ENCODE data around the gene KATNB1.

The KATNB1 gene

DNA sequence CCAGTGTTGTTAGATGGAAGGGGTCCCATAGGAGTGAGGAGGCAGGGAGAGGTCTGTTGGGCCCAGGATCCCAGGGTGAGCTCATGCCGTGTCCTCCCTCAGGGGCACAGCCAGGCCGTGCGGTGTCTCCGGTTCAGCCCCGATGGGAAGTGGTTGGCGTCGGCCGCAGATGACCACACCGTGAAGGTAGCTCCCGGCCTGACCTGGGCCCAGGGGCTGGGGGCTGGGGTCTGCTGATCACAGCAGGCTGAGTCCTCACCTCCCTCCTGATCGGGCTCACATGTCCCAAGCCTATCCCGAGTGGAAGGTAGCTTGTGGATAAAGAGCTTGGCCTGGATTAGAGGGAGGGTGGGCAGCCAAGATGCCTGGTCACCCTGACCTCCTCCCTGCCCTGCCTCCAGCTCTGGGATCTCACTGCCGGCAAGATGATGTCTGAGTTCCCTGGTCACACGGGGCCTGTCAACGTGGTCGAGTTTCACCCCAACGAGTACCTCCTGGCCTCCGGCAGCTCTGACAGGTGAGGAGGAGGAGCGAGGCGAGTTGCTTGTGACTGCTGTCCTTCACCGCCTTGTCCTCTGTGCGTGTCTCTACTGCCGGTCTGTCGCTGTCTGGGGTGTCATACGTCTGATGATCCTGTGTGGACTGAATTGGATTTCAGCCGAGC is 16.1 kb downstream of the KATNB1 start:
- H4K5ac ChIP-seq (ENCODE audit: low read length) = no peak overlapping the region
- H3K79me1 ChIP-seq (ENCODE audit: low read length) = no peaks in the 10 kb centered on the region
- no peak overlapping the region for H4K8ac ChIP-seq (ENCODE audit: low read depth, low read length)
- no peak overlapping the region for H2BK15ac ChIP-seq (replicated peaks; ENCODE audit: low read depth)
- no peak overlapping the region for H3K18ac ChIP-seq (ENCODE audit: low read length)
- WGBS (ENCODE audit: extremely low coverage, insufficient coverage, low lambda C conversion rate) = no CpG with 5 or more reads among the region's 26 CpGs
- no peak overlapping the region for H2BK120ac ChIP-seq (ENCODE audit: low read depth, low read length)
- no peaks in the 10 kb centered on the region for H3K27me3 ChIP-seq (ENCODE audit: insufficient read depth, low read length, poor library complexity)
- no peak overlapping the region for H3K4me3 ChIP-seq (ENCODE audit: low read length)
- H3K23ac ChIP-seq (ENCODE audit: low read length) = no peak overlapping the region
- DNase-seq = no peak
- no peak overlapping the region for H3K27ac ChIP-seq (ENCODE audit: low read depth, low read length)
- H3K4me2 ChIP-seq (ENCODE audit: low read length) = no peak overlapping the region
- H3K4me1 ChIP-seq (ENCODE audit: control insufficient read depth, low read depth, low read length) = no peaks in the 10 kb centered on the region
- no peak overlapping the region for H3K9ac ChIP-seq (ENCODE audit: low read length)
- peaks cover 2% of the 10 kb centered on the region for H3K36me3 ChIP-seq (ENCODE audit: control insufficient read depth, insufficient read depth, low read length)
- H2BK5ac ChIP-seq (ENCODE audit: low read length) = no peak overlapping the region
- H2AK5ac ChIP-seq (ENCODE audit: low read length) = no peak overlapping the region
- H3K4ac ChIP-seq (ENCODE audit: low read depth, low read length) = no peak overlapping the region
- H3K56ac ChIP-seq (ENCODE audit: low read length) = no peak overlapping the region
- no peaks in the 10 kb centered on the region for H3K79me2 ChIP-seq (ENCODE audit: control insufficient read depth, insufficient read depth, low read length)

DNA sequence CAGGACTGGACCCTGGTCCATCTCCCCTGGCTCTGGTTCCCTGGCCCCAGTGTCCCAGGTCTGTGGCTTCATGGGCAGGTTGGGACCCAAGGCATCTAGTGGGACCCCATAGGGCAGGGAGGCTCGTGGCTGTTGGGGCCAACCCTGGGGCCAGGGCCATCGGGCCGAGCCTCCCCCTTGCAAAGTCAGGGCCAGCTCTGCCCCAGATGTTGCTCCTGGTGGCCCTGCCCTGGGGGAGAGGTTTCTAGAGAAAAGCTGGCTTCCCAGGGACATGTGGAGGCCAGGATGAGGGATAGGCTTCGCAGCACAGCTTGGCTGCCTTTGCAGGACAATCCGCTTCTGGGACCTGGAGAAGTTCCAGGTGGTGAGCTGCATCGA is 16.6 kb downstream of the KATNB1 start:
- Histone ChIP-seq H3K9ac (ENCODE audit: low read length) (no peak overlapping the region), H4K8ac (ENCODE audit: low read depth, low read length) (no peak overlapping the region), H2BK120ac (ENCODE audit: low read depth, low read length) (no peak overlapping the region), H2BK15ac (replicated peaks; ENCODE audit: low read depth) (no peak overlapping the region), H3K27ac (ENCODE audit: low read depth, low read length) (no peak overlapping the region), H3K4ac (ENCODE audit: low read depth, low read length) (no peak overlapping the region), H2AK5ac (ENCODE audit: low read length) (no peak overlapping the region), H4K5ac (ENCODE audit: low read length) (no peak overlapping the region), H3K4me2 (ENCODE audit: low read length) (no peak overlapping the region), H3K36me3 (ENCODE audit: control insufficient read depth, insufficient read depth, low read length) (peaks cover 2% of the 10 kb centered on the region), H3K27me3 (ENCODE audit: insufficient read depth, low read length, poor library complexity) (no peaks in the 10 kb centered on the region), H3K18ac (ENCODE audit: low read length) (no peak overlapping the region), H3K79me1 (ENCODE audit: low read length) (no peaks in the 10 kb centered on the region), H3K23ac (ENCODE audit: low read length) (no peak overlapping the region), H3K56ac (ENCODE audit: low read length) (no peak overlapping the region), H3K79me2 (ENCODE audit: control insufficient read depth, insufficient read depth, low read length) (no peaks in the 10 kb centered on the region), H3K4me1 (ENCODE audit: control insufficient read depth, low read depth, low read length) (no peaks in the 10 kb centered on the region), H3K4me3 (ENCODE audit: low read length) (no peak overlapping the region), H2BK5ac (ENCODE audit: low read length) (no peak overlapping the region)
- no peak for DNase-seq
- no CpG with 5 or more reads among the region's 6 CpGs for WGBS (ENCODE audit: extremely low coverage, insufficient coverage, low lambda C conversion rate)

DNA sequence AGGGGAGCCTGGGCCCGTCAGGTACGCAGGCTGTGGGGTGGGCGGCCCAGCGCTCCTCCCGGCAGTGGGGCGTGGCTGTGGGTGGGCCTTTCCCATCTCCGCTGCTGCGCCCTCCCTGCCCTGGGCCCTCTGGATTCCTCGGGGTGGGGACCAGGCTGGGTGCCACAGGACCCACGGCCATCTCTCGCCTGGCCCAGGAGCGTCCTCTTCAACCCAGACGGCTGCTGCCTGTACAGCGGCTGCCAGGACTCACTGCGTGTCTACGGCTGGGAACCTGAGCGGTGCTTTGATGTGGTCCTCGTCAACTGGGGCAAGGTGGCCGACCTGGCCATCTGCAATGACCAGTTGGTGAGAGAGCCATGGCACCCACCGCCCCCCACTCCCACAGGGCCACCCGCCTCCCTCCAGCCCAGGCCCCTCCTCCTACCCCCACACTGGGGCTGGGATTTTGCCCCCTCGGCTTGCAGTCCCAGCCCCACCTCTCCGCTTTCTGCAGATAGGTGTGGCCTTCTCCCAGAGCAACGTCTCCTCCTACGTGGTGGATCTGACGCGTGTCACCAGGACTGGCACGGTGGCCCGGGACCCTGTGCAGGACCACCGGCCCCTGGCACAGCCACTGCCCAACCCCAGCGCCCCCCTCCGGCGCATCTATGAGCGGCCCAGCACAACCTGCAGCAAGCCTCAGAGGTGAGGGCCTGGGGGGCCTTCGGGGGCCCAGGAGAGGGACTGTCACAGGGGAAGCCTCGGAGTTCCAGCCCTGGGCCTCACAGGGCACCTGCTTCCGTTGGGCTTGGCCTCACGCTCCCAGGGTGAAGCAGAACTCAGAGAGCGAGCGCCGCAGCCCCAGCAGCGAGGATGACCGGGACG is 17.2 kb downstream of the KATNB1 start:
- H2BK5ac ChIP-seq (ENCODE audit: low read length) = no peak overlapping the region
- no peak overlapping the region for H3K9ac ChIP-seq (ENCODE audit: low read length)
- DNase-seq = no peak
- H2BK15ac ChIP-seq (replicated peaks; ENCODE audit: low read depth) = no peak overlapping the region
- H4K5ac ChIP-seq (ENCODE audit: low read length) = no peak overlapping the region
- H3K4me3 ChIP-seq (ENCODE audit: low read length) = no peak overlapping the region
- no peak overlapping the region for H3K4me2 ChIP-seq (ENCODE audit: low read length)
- H2BK120ac ChIP-seq (ENCODE audit: low read depth, low read length) = no peak overlapping the region
- peaks cover 3% of the 10 kb centered on the region for H3K36me3 ChIP-seq (ENCODE audit: control insufficient read depth, insufficient read depth, low read length)
- no peak overlapping the region for H2AK5ac ChIP-seq (ENCODE audit: low read length)
- no peak overlapping the region for H3K18ac ChIP-seq (ENCODE audit: low read length)
- H3K27me3 ChIP-seq (ENCODE audit: insufficient read depth, low read length, poor library complexity) = no peaks in the 10 kb centered on the region
- H3K23ac ChIP-seq (ENCODE audit: low read length) = no peak overlapping the region
- H3K4ac ChIP-seq (ENCODE audit: low read depth, low read length) = no peak overlapping the region
- no peaks in the 10 kb centered on the region for H3K79me1 ChIP-seq (ENCODE audit: low read length)
- H4K8ac ChIP-seq (ENCODE audit: low read depth, low read length) = no peak overlapping the region
- H3K56ac ChIP-seq (ENCODE audit: low read length) = no peak overlapping the region
- H3K79me2 ChIP-seq (ENCODE audit: control insufficient read depth, insufficient read depth, low read length) = no peaks in the 10 kb centered on the region
- no CpG with 5 or more reads among the region's 44 CpGs for WGBS (ENCODE audit: extremely low coverage, insufficient coverage, low lambda C conversion rate)
- no peaks in the 10 kb centered on the region for H3K4me1 ChIP-seq (ENCODE audit: control insufficient read depth, low read depth, low read length)
- H3K27ac ChIP-seq (ENCODE audit: low read depth, low read length) = no peak overlapping the region

GRCh38 chr16:57753448-57754353 is 18.1 kb downstream of the KATNB1 start:
- Histone ChIP-seq H2AK5ac (ENCODE audit: low read length) (no peak overlapping the region), H3K56ac (ENCODE audit: low read length) (no peak overlapping the region), H3K4me3 (ENCODE audit: low read length) (no peak overlapping the region), H3K27ac (ENCODE audit: low read depth, low read length) (no peak overlapping the region), H4K8ac (ENCODE audit: low read depth, low read length) (no peak overlapping the region), H3K23ac (ENCODE audit: low read length) (no peak overlapping the region), H3K36me3 (ENCODE audit: control insufficient read depth, insufficient read depth, low read length) (peaks cover 5% of the 10 kb centered on the region), H3K27me3 (ENCODE audit: insufficient read depth, low read length, poor library complexity) (no peaks in the 10 kb centered on the region), H4K5ac (ENCODE audit: low read length) (no peak overlapping the region), H3K79me2 (ENCODE audit: control insufficient read depth, insufficient read depth, low read length) (no peaks in the 10 kb centered on the region), H2BK120ac (ENCODE audit: low read depth, low read length) (no peak overlapping the region), H3K9ac (ENCODE audit: low read length) (no peak overlapping the region), H3K79me1 (ENCODE audit: low read length) (no peaks in the 10 kb centered on the region), H3K4me1 (ENCODE audit: control insufficient read depth, low read depth, low read length) (no peaks in the 10 kb centered on the region), H3K18ac (ENCODE audit: low read length) (no peak overlapping the region), H3K4ac (ENCODE audit: low read depth, low read length) (no peak overlapping the region), H2BK5ac (ENCODE audit: low read length) (no peak overlapping the region), H3K4me2 (ENCODE audit: low read length) (no peak overlapping the region), H2BK15ac (replicated peaks; ENCODE audit: low read depth) (no peak overlapping the region)
- no CpG with 5 or more reads among the region's 32 CpGs for WGBS (ENCODE audit: extremely low coverage, insufficient coverage, low lambda C conversion rate)
- no peak for DNase-seq

GRCh38 chr16:57754354-57755060 is 18.9 kb downstream of the KATNB1 start:
- H3K79me1 ChIP-seq (ENCODE audit: low read length) = no peaks in the 10 kb centered on the region
- no peak for DNase-seq
- H2BK5ac ChIP-seq (ENCODE audit: low read length) = no peak overlapping the region
- no peak overlapping the region for H3K4me2 ChIP-seq (ENCODE audit: low read length)
- H3K27ac ChIP-seq (ENCODE audit: low read depth, low read length) = no peak overlapping the region
- no peak overlapping the region for H3K9ac ChIP-seq (ENCODE audit: low read length)
- H3K4me1 ChIP-seq (ENCODE audit: control insufficient read depth, low read depth, low read length) = no peaks in the 10 kb centered on the region
- no peaks in the 10 kb centered on the region for H3K27me3 ChIP-seq (ENCODE audit: insufficient read depth, low read length, poor library complexity)
- no peak overlapping the region for H3K4me3 ChIP-seq (ENCODE audit: low read length)
- H3K4ac ChIP-seq (ENCODE audit: low read depth, low read length) = no peak overlapping the region
- no CpG with 5 or more reads among the region's 9 CpGs for WGBS (ENCODE audit: extremely low coverage, insufficient coverage, low lambda C conversion rate)
- no peak overlapping the region for H3K18ac ChIP-seq (ENCODE audit: low read length)
- no peak overlapping the region for H4K8ac ChIP-seq (ENCODE audit: low read depth, low read length)
- H3K79me2 ChIP-seq (ENCODE audit: control insufficient read depth, insufficient read depth, low read length) = no peaks in the 10 kb centered on the region
- H2BK120ac ChIP-seq (ENCODE audit: low read depth, low read length) = no peak overlapping the region
- no peak overlapping the region for H3K56ac ChIP-seq (ENCODE audit: low read length)
- no peak overlapping the region for H2AK5ac ChIP-seq (ENCODE audit: low read length)
- H3K23ac ChIP-seq (ENCODE audit: low read length) = no peak overlapping the region
- no peak overlapping the region for H2BK15ac ChIP-seq (replicated peaks; ENCODE audit: low read depth)
- H4K5ac ChIP-seq (ENCODE audit: low read length) = no peak overlapping the region
- peaks cover 5% of the 10 kb centered on the region for H3K36me3 ChIP-seq (ENCODE audit: control insufficient read depth, insufficient read depth, low read length)

Measured in mesendoderm (in vitro differentiated cells).